Dermis blood vessel endothelial cell (primary cell): ENCODE measurements around the gene GNAT3. TPM values are rescaled to one million over a fixed set of nuclear protein-coding genes. Genes with fewer than 3 reads are reported as not detected.
A peak's percentile ranks its signal among the peaks of the same experiment; 100 is the strongest.

Source experiments
- DNase-seq: peaks from one replicate; pipeline ENCODE4 v3.0.0; 2010
- total RNA-seq: library from RNA; depleted of rRNA; stranded (reverse); fragments of >200 nt; gene quantifications from 2 replicates; pipeline ENCODE4 v1.2.3, GENCODE V29; 2014

Gene GNAT3
- total RNA-seq: not detected in 2 replicates

- no peak for DNase-seq
Measured at GRCh38 chr7:80511964-80512363, at the start of gene GNAT3. GNAT3 (minus strand) TSS chr7:80512064; CDS start chr7:80511926, 138 bp downstream.

GRCh38 chr7:80558116-80558515 lies 46.3 kb upstream of the GNAT3 start:
- no peak for DNase-seq

GRCh38 chr7:80552031-80552694 lies 40.3 kb upstream of the GNAT3 start:
- DNase-seq: no peak

GRCh38 chr7:80550005-80550404 lies 38.1 kb upstream of the GNAT3 start:
- DNase-seq: no peak

- DNase-seq: no peak
Measured at GRCh38 chr7:80548840-80549530, 37.1 kb upstream of the GNAT3 start.

- DNase-seq: peak; percentile 31
Measured at GRCh38 chr7:80542398-80542797, 30.5 kb upstream of the GNAT3 start.

GRCh38 chr7:80540836-80541235 lies 29.0 kb upstream of the GNAT3 start:
- DNase-seq: no peak

GRCh38 chr7:80537091-80537490 lies 25.2 kb upstream of the GNAT3 start:
- DNase-seq: no peak

GRCh38 chr7:80536426-80536825 lies 24.6 kb upstream of the GNAT3 start:
- DNase-seq: no peak

GRCh38 chr7:80533287-80533686 lies 21.4 kb upstream of the GNAT3 start:
- no peak for DNase-seq

GRCh38 chr7:80532153-80532552 lies 20.3 kb upstream of the GNAT3 start:
- DNase-seq: no peak

- no peak for DNase-seq
Measured at GRCh38 chr7:80530136-80530535, 18.3 kb upstream of the GNAT3 start.

- no peak for DNase-seq
Measured at GRCh38 chr7:80529362-80529761, 17.5 kb upstream of the GNAT3 start.

GRCh38 chr7:80528689-80529088 lies 16.8 kb upstream of the GNAT3 start:
- DNase-seq: no peak

GRCh38 chr7:80526472-80526871 lies 14.6 kb upstream of the GNAT3 start:
- DNase-seq: no peak

GRCh38 chr7:80524693-80525092 lies 12.8 kb upstream of the GNAT3 start:
- no peak for DNase-seq

- no peak for DNase-seq
Measured at GRCh38 chr7:80521809-80522208, 9.9 kb upstream of the GNAT3 start.

GRCh38 chr7:80520199-80520598 lies 8.3 kb upstream of the GNAT3 start:
- DNase-seq: no peak

- no peak for DNase-seq
Measured at GRCh38 chr7:80517282-80517747, 5.5 kb upstream of the GNAT3 start.

- DNase-seq: no peak
Measured at GRCh38 chr7:80515298-80515697, 3.4 kb upstream of the GNAT3 start.

- no peak for DNase-seq
Measured at GRCh38 chr7:80510021-80510420, 1.8 kb downstream of the GNAT3 start.

GRCh38 chr7:80508440-80508839 lies 3.4 kb downstream of the GNAT3 start:
- peak; percentile 13 for DNase-seq

GRCh38 chr7:80505900-80506500 lies 5.9 kb downstream of the GNAT3 start:
- no peak for DNase-seq

GRCh38 chr7:80500325-80500724 lies 11.5 kb downstream of the GNAT3 start:
- DNase-seq: peak; percentile 28
